T-helper 1 cell (primary cell): ENCODE data around the gene TAPT1.
"Not testable (repeated sequence)": the region's sequence is repeated elsewhere in the genome, so short reads cannot be mapped to it uniquely, and the experiment has no call there.

Experiments used
- DNase-seq, 5 donors: peaks; one replicate each; pipeline ENCODE4 v3.0.0-alpha.2; 2012 to 2020
- total RNA-seq, 4 donors: gene quantifications; one replicate each; lab custom pipeline; 2026; lab: John Stamatoyannopoulos, UW

Gene TAPT1
- 42.6 to 57.1 (median 48.8) reads per million in 4 donors for total RNA-seq

GRCh38 chr4:16225863-16226815 is at the start of gene TAPT1:
TSS of gene TAPT1 (minus strand) at chr4:16226471. CDS start at chr4:16226457, 14 bp downstream.
- DNase-seq, result peak; percentile 62 to 77 (median 66)

GRCh38 chr4:16271411-16271810 is 45.1 kb upstream of the TAPT1 start:
- no peak for DNase-seq

GRCh38 chr4:16270454-16271328 is 44.4 kb upstream of the TAPT1 start:
- DNase-seq, result no peak

GRCh38 chr4:16269742-16270453 is 43.6 kb upstream of the TAPT1 start:
- DNase-seq, result not testable (repeated sequence)

GRCh38 chr4:16269240-16269639 is 43.0 kb upstream of the TAPT1 start:
- DNase-seq, result no peak

- DNase-seq, result no peak
These were observed 42.0 kb upstream of the TAPT1 start for GRCh38 chr4:16268290-16268689.

- DNase-seq, result no peak
These were observed 41.4 kb upstream of the TAPT1 start for GRCh38 chr4:16267639-16268038.

- no peak for DNase-seq
These were observed 39.5 kb upstream of the TAPT1 start for GRCh38 chr4:16265820-16266219.

GRCh38 chr4:16264798-16265197 is 38.5 kb upstream of the TAPT1 start:
- DNase-seq, result peak in 1 of 5 donors; percentile 36

GRCh38 chr4:16263056-16263455 is 36.8 kb upstream of the TAPT1 start:
- no peak for DNase-seq

- no peak for DNase-seq
These were observed 35.9 kb upstream of the TAPT1 start for GRCh38 chr4:16262188-16262587.

- no peak for DNase-seq
These were observed 35.1 kb upstream of the TAPT1 start for GRCh38 chr4:16261313-16261878.

- peak in 1 of 5 donors; percentile 42 for DNase-seq
These were observed 33.6 kb upstream of the TAPT1 start for GRCh38 chr4:16259889-16260246.

- no peak for DNase-seq
These were observed 33.1 kb upstream of the TAPT1 start for GRCh38 chr4:16259241-16259888.

- no peak for DNase-seq
These were observed 31.3 kb upstream of the TAPT1 start for GRCh38 chr4:16257611-16258010.

GRCh38 chr4:16256343-16256742 is 30.1 kb upstream of the TAPT1 start:
- no peak for DNase-seq

GRCh38 chr4:16255730-16256129 is 29.5 kb upstream of the TAPT1 start:
- no peak for DNase-seq

GRCh38 chr4:16253127-16253960 is 27.1 kb upstream of the TAPT1 start:
- DNase-seq, result no peak

- DNase-seq, result no peak
These were observed 24.5 kb upstream of the TAPT1 start for GRCh38 chr4:16250661-16251365.

- no peak for DNase-seq
These were observed 22.3 kb upstream of the TAPT1 start for GRCh38 chr4:16248605-16249004.
